Prostate gland (tissue), 2 donors: ENCODE measurements around the gene IRF9. TPM values are rescaled to one million over a fixed set of nuclear protein-coding genes. Genes with fewer than 3 reads are reported as not detected.

Experiments
- DNase-seq: peaks from one replicate; pipeline ENCODE4 v3.0.0-alpha.2; 2019; ENCODE audit warnings: low spot score
- H3K27ac ChIP-seq, 2 donors: fragments of 200-600 bp; sonication (generic); 2 replicates each; pipeline ENCODE4 v1.5.1; 2017 to 2019
- H3K27me3 ChIP-seq: fragments of 200-600 bp; sonication (generic); replicated peaks from 2 replicates; pipeline ENCODE4 v1.5.1; 2019; ENCODE audit not compliant: insufficient read depth
- H3K36me3 ChIP-seq, 2 donors: fragments of 200-600 bp; sonication (generic); 1 replicate in 1 of 2; 2 replicates in 1 of 2; pipeline versions ENCODE4 v1.5.1 to v1.8.1; 2017 to 2019
- H3K4me1 ChIP-seq: fragments of 200-600 bp; sonication (generic); replicated peaks from 2 replicates; pipeline ENCODE4 v1.5.1; 2019
- H3K4me3 ChIP-seq, 2 donors: fragments of 200-600 bp; sonication (generic); 2 replicates each; pipeline ENCODE4 v1.5.1; 2017 to 2019
- H3K9me3 ChIP-seq: fragments of 200-600 bp; sonication (generic); 2 replicates; pipeline ENCODE4 v1.5.1; 2017
- POLR2A ChIP-seq: fragments of 450-650 bp; IDR thresholded peaks from one replicate; pipeline ENCODE4 v1.6.1; 2016; ENCODE audit warnings: antibody characterized with exemption, mild to moderate bottlenecking
- POLR2AphosphoS5 ChIP-seq: sonication (generic); formaldehyde crosslinking; IDR thresholded peaks from one replicate; pipeline ENCODE4 v1.6.1; 2017; ENCODE audit warnings: antibody characterized with exemption
- WGBS: methylation state at CpG from one replicate; pipeline ENCODE4 v1.1.5; 2018; 5-methylcytosine and 5-hydroxymethylcytosine counted together
- intact Hi-C: fragments of 100-400 bp; cut with DNase I; formaldehyde crosslinking; loops from one replicate; pipeline ENCODE4 v1.14.2; 2022
- total RNA-seq, 2 donors: library from RNA; depleted of rRNA; stranded (reverse); fragments of >200 nt; gene quantifications; one replicate each; pipeline ENCODE4 v1.1.0, GENCODE V29; 2016
- TF ChIP-seq, protein P1 (sequence below), 4 experiments: fragments of 200-600 bp in 2 of 4; fragments of 450-650 bp in 2 of 4; sonication (generic) in 2 of 4; IDR thresholded peaks; 1 replicate in 3 of 4; 2 replicates in 1 of 4; pipeline ENCODE4 v1.5.1; 2016 to 2019; ENCODE audit warnings: antibody characterized with exemption in 4 of 4, mild to moderate bottlenecking in 2 of 4, moderate library complexity in 2 of 4

Gene IRF9
- total RNA-seq, 2 donors from 2014 or later, result 61.5 to 82.9 TPM

DNA sequence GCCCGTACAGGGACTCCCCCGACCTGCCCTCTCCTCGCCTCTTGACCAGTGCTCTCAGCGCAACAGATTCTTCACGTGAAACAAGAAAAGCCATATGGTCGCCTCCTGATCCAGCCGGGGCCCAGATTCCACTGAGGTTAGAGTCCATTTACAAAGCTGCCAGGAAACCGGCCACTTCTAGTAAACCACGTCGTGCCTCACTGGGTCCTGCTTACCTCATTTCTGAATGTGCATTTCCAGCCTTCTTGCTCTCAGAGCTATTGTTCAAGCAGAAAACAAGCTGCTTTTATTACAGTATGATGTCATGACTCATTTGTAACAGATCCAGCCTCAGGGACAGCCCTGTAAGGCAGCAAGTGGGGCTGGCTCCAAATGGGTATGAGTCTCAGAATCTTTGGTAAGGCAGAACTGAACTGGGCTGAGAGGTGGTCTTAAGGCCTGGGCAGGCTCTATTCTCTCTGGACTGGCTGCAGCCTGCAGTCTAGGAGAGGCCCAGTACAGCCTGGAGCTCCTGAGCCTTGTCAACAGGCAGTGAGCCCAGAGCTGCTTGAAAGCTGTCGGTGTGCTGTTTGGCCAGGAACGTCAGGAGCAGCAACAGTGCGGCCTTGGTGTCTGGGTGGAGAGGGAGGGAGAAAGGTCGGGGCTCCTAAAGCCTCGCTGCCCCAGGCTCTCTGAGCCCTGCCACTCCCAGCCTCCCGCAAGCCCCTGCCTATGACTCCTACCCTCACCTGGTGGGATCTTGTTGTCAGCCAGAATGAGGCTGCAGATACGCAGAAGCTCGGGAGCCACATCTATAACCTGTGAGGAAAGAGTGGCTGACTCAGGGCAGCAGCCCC is 19.1 kb downstream of the IRF9 start:
- TF ChIP-seq POLR2A (no peak), POLR2AphosphoS5 (peak; percentile 68)
- TF ChIP-seq, protein P1, sequence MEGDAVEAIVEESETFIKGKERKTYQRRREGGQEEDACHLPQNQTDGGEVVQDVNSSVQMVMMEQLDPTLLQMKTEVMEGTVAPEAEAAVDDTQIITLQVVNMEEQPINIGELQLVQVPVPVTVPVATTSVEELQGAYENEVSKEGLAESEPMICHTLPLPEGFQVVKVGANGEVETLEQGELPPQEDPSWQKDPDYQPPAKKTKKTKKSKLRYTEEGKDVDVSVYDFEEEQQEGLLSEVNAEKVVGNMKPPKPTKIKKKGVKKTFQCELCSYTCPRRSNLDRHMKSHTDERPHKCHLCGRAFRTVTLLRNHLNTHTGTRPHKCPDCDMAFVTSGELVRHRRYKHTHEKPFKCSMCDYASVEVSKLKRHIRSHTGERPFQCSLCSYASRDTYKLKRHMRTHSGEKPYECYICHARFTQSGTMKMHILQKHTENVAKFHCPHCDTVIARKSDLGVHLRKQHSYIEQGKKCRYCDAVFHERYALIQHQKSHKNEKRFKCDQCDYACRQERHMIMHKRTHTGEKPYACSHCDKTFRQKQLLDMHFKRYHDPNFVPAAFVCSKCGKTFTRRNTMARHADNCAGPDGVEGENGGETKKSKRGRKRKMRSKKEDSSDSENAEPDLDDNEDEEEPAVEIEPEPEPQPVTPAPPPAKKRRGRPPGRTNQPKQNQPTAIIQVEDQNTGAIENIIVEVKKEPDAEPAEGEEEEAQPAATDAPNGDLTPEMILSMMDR (IDR thresholded peaks at IDR 0.05), result no peak
- H3K27ac ChIP-seq, result peak overlapping the region; percentile 34 to 77
- no peaks in the 10 kb centered on the region for H3K9me3 ChIP-seq
- 63% methylated on average over 18 of the region's 18 CpGs for WGBS
- peaks cover 0 to 13% of the 10 kb centered on the region in 2 donors for H3K36me3 ChIP-seq
- intact Hi-C loops, result no loop called here
- no peaks in the 10 kb centered on the region for H3K27me3 ChIP-seq
- peaks cover 3% of the 10 kb centered on the region for H3K4me1 ChIP-seq
- DNase-seq, result no peak
- no peak overlapping the region for H3K4me3 ChIP-seq

DNA sequence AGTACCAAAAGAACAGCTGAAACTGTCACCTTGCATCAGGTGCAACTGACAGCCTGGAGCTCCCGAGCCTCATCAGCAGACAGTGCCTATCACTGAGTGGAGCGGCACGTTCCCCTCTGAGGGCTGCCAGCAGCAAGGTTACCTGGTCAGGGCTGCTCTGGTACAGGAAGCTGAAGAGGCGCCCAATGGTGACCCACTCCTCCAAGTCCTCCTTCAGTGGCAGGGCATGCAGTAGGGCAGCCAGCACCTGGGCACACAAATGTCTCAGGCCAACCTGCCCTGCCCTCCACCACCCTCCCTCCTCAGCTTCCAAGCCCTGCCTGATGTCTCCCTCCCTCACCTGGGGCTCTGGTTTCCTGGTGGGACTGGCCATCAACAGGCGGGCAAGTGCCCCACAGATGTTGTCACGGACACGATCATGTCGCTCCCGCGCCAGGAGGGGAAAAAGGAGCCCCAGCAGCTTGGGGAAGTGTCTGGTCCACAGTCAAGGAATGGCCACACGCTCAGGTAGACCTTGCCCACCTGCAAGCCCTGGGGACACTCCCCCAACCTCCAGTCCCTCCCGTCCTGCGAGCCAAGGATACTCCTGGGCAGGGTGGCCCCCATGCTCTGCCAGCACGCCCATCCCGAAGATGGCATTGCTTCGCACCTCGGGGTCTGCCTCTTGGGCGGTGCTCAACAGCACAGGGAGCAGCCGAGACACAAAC is 20.5 kb downstream of the IRF9 start:
- H3K36me3 ChIP-seq, result peaks cover 0 to 25% of the 10 kb centered on the region in 2 donors
- H3K27ac ChIP-seq, result no peak overlapping the region
- H3K27me3 ChIP-seq, result no peaks in the 10 kb centered on the region
- H3K4me1 ChIP-seq, result peaks cover 3% of the 10 kb centered on the region
- WGBS, result 81% methylated on average over 19 of the region's 19 CpGs
- H3K4me3 ChIP-seq, result no peak overlapping the region
- H3K9me3 ChIP-seq, result no peaks in the 10 kb centered on the region
- no peak for DNase-seq
- intact Hi-C loops, result no loop called here
- TF ChIP-seq, protein P1 (IDR thresholded peaks at IDR 0.05), result no peak
- TF ChIP-seq POLR2AphosphoS5, result no peak
- no peak for TF ChIP-seq POLR2A

DNA sequence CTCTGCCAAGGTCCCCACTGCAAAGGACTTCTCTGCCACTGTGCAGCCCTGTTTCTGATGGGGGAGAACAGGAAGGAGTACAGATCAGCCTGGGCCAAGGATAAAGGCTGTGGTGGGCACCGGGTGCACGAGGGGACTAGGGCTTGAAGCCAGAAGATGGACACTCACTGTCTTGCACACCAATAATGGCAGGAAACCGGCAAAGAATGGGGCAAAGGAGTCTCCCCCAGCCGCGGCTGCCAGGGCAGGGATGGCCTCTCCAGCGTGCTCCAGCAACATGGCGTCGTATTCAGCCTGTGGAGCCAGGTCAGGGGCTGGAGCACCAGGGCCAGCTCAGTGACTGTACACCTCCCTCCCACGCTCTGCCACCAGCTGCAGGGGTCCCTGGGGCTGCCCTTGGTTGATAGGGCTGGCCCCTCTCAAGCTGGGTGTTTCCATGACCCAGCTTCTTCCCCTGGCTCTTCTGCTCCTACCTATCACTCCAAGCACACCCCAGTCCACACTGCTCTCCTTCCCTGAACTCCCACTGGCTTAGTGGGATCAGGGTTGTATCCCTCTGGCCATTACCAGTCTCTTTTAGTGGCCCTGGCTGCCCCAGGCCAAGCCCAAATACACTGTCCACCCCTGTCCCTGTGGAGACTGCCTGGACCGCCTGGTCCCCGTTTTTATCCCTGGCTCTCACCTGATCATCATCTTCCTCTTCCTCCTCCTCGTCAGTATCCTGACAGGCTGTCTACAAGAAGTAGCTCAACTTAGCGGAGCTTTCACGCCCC is 21.2 kb downstream of the IRF9 start:
- intact Hi-C loops, result no loop called here
- 82% methylated on average over 13 of the region's 14 CpGs for WGBS
- Histone ChIP-seq H3K27ac (no peak overlapping the region), H3K36me3 (peaks cover 0 to 26% of the 10 kb centered on the region in 2 donors), H3K9me3 (no peaks in the 10 kb centered on the region), H3K27me3 (no peaks in the 10 kb centered on the region), H3K4me3 (no peak overlapping the region), H3K4me1 (peaks cover 3% of the 10 kb centered on the region)
- DNase-seq, result no peak
- TF ChIP-seq POLR2AphosphoS5, result no peak
- TF ChIP-seq, protein P1 (IDR thresholded peaks at IDR 0.05), result no peak
- TF ChIP-seq POLR2A, result no peak

DNA sequence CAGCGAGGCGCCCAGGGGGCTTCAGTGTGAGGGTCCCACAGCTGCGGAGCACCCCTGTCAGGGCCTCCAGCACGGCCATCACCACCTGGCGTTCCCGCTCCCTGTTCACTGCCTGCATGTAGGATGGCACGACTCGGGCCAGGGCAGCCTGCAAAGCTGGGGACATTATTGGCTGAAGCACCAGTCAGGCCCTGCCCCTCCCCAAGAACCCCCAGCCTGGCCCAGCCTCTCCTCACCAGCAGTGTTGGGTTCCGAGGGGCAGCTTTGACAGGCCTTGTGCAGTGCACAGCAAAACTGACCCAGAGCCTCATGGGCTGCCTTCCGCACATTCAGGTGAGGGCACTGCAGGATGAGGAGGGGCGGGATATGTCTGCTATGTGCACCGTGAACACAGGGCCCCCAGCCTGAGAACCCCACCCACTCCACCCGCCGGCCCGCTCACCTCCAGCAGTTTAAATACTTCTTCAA is 22.0 kb downstream of the IRF9 start:
- Histone ChIP-seq H3K36me3 (peaks cover 0 to 26% of the 10 kb centered on the region in 2 donors), H3K4me1 (peaks cover 7% of the 10 kb centered on the region), H3K9me3 (no peaks in the 10 kb centered on the region), H3K27ac (no peak overlapping the region), H3K4me3 (no peak overlapping the region), H3K27me3 (no peaks in the 10 kb centered on the region)
- TF ChIP-seq, protein P1 (IDR thresholded peaks at IDR 0.05), result no peak
- TF ChIP-seq POLR2AphosphoS5 (no peak), POLR2A (no peak)
- DNase-seq, result no peak
- WGBS, result 89% methylated on average over 13 of the region's 15 CpGs
- intact Hi-C loops, result no loop called here
